Activated naive CD8-positive, alpha-beta T cell treated with anti-CD3 and anti-CD28 coated beads, Interleukin-2, amount 10 ng/mL, durations not matched to agents 7 days and 5 days (primary cell): ENCODE measurements around the gene RPS6KA1. TPM values are rescaled to one million over a fixed set of nuclear protein-coding genes. Genes with fewer than 3 reads are reported as not detected.
"Not testable (repeated sequence)": the region's sequence is repeated elsewhere in the genome, so short reads cannot be mapped to it uniquely, and the experiment has no call there.

Experiments
- ATAC-seq: fragments of 150-1000 bp; cut with Tn5 transposase; one replicate; pipeline ENCODE4 v1.10.0; 2021; ENCODE audit warnings: low read depth, moderate library complexity
- POLR2A ChIA-PET: fragments of 350-600 bp; sonication (Branson Sonifier 250); formaldehyde crosslinking; loops from one replicate; lab custom pipeline; 2021; ENCODE audit warnings: antibody characterized with exemption; lab: Charles Lee
- DNase-seq: peaks from one replicate; pipeline ENCODE4 v3.0.0; 2021
- H3K27ac Mint-ChIP-seq: one replicate; pipeline ENCODE4 v1.8.0; 2022; ENCODE audit warnings: mild to moderate bottlenecking, mixed read lengths
- H3K27me3 Mint-ChIP-seq: one replicate; pipeline ENCODE4 v1.8.0; 2022; ENCODE audit warnings: mild to moderate bottlenecking, moderate library complexity, mixed read lengths
- H3K36me3 Mint-ChIP-seq: one replicate; pipeline ENCODE4 v1.8.0; 2021; ENCODE audit warnings: mild to moderate bottlenecking, mixed read lengths
- H3K4me1 Mint-ChIP-seq: one replicate; pipeline ENCODE4 v1.8.0; 2021; ENCODE audit warnings: mixed read lengths
- H3K4me3 Mint-ChIP-seq: one replicate; pipeline ENCODE4 v1.8.0; 2022; ENCODE audit warnings: mild to moderate bottlenecking, moderate library complexity, mixed read lengths
- H3K9me3 Mint-ChIP-seq: one replicate; pipeline ENCODE4 v1.8.0; 2021; ENCODE audit warnings: mixed read lengths
- total RNA-seq, 2 experiments: library from RNA; stranded (reverse); gene quantifications; one replicate each; pipeline ENCODE4 v1.2.3, GENCODE V29; 2021

Gene RPS6KA1
- total RNA-seq, 2 experiments from 2014 or later: 138 to 153 TPM

GRCh38 chr1:26574719-26575251 lies 45.2 kb downstream of the RPS6KA1 start:
- no peaks in the 10 kb centered on the region for H3K9me3 Mint-ChIP-seq
- DNase-seq: no peak
- POLR2A ChIA-PET: interaction anchor here (0.6 to 1.2 kb wide), 2 partner anchors 10 to 319 kb away, joined by 3 to 6 read pairs; no protein-coding TSS in a partner anchor
- H3K36me3 Mint-ChIP-seq: peaks cover 24% of the 10 kb centered on the region
- H3K27me3 Mint-ChIP-seq: no peaks in the 10 kb centered on the region
- no peak overlapping the region for H3K27ac Mint-ChIP-seq
- no peak for ATAC-seq
- H3K4me1 Mint-ChIP-seq: peaks cover 18% of the 10 kb centered on the region
- no peak overlapping the region for H3K4me3 Mint-ChIP-seq

- H3K9me3 Mint-ChIP-seq: no peaks in the 10 kb centered on the region
- POLR2A ChIA-PET: interaction anchor here (0.6 to 1.2 kb wide), 2 partner anchors 10 to 235 kb away, joined by 3 to 4 read pairs; no protein-coding TSS in a partner anchor
- peaks cover 17% of the 10 kb centered on the region for H3K4me1 Mint-ChIP-seq
- no peak for ATAC-seq
- H3K27ac Mint-ChIP-seq: no peak overlapping the region
- H3K27me3 Mint-ChIP-seq: no peaks in the 10 kb centered on the region
- peaks cover 20% of the 10 kb centered on the region for H3K36me3 Mint-ChIP-seq
- no peak overlapping the region for H3K4me3 Mint-ChIP-seq
- DNase-seq: no peak
These were observed 45.8 kb downstream of the RPS6KA1 start for GRCh38 chr1:26575348-26575747.

- peaks cover 18% of the 10 kb centered on the region for H3K36me3 Mint-ChIP-seq
- H3K27ac Mint-ChIP-seq: no peak overlapping the region
- peaks cover 26% of the 10 kb centered on the region for H3K4me1 Mint-ChIP-seq
- ATAC-seq (peak; percentile 11), DNase-seq (no peak)
- H3K4me3 Mint-ChIP-seq: no peak overlapping the region
- H3K27me3 Mint-ChIP-seq: no peaks in the 10 kb centered on the region
- H3K9me3 Mint-ChIP-seq: no peaks in the 10 kb centered on the region
- POLR2A ChIA-PET: no interaction called here
These were observed 48.6 kb downstream of the RPS6KA1 start for GRCh38 chr1:26578167-26578566.

GRCh38 chr1:26579681-26580111 lies 50.1 kb downstream of the RPS6KA1 start:
- no peak overlapping the region for H3K27ac Mint-ChIP-seq
- peaks cover 23% of the 10 kb centered on the region for H3K4me1 Mint-ChIP-seq
- POLR2A ChIA-PET: no interaction called here
- peaks cover 12% of the 10 kb centered on the region for H3K36me3 Mint-ChIP-seq
- H3K4me3 Mint-ChIP-seq: no peak overlapping the region
- H3K9me3 Mint-ChIP-seq: no peaks in the 10 kb centered on the region
- no peak for ATAC-seq
- no peak for DNase-seq
- no peaks in the 10 kb centered on the region for H3K27me3 Mint-ChIP-seq

GRCh38 chr1:26580116-26580515 lies 50.6 kb downstream of the RPS6KA1 start:
- Mint-ChIP-seq H3K27ac (no peak overlapping the region), H3K4me3 (no peak overlapping the region), H3K27me3 (no peaks in the 10 kb centered on the region), H3K4me1 (peaks cover 23% of the 10 kb centered on the region), H3K36me3 (peaks cover 9% of the 10 kb centered on the region), H3K9me3 (no peaks in the 10 kb centered on the region)
- POLR2A ChIA-PET: no interaction called here
- no peak for ATAC-seq
- no peak for DNase-seq

GRCh38 chr1:26581287-26581651 lies 51.7 kb downstream of the RPS6KA1 start:
- peaks cover 21% of the 10 kb centered on the region for H3K4me1 Mint-ChIP-seq
- no peaks in the 10 kb centered on the region for H3K9me3 Mint-ChIP-seq
- POLR2A ChIA-PET: no interaction called here
- H3K36me3 Mint-ChIP-seq: peaks cover 1% of the 10 kb centered on the region
- H3K27ac Mint-ChIP-seq: no peak overlapping the region
- no peaks in the 10 kb centered on the region for H3K27me3 Mint-ChIP-seq
- ATAC-seq (peak; percentile 11), DNase-seq (no peak)
- no peak overlapping the region for H3K4me3 Mint-ChIP-seq

GRCh38 chr1:26582053-26582835 lies 52.7 kb downstream of the RPS6KA1 start:
- POLR2A ChIA-PET: interaction anchor here (0.5 to 1.0 kb wide), 2 partner anchors 20 to 34 kb away, joined by 5 read pairs; no protein-coding TSS in a partner anchor
- DNase-seq: no peak
- H3K27ac Mint-ChIP-seq: no peak overlapping the region
- no peaks in the 10 kb centered on the region for H3K36me3 Mint-ChIP-seq
- H3K4me1 Mint-ChIP-seq: peaks cover 21% of the 10 kb centered on the region
- H3K4me3 Mint-ChIP-seq: no peak overlapping the region
- H3K9me3 Mint-ChIP-seq: no peaks in the 10 kb centered on the region
- ATAC-seq: no peak
- H3K27me3 Mint-ChIP-seq: no peaks in the 10 kb centered on the region

- POLR2A ChIA-PET: interaction anchor here (1.0 kb wide), 1 partner anchor 35 kb away, joined by 5 read pairs; no protein-coding TSS in a partner anchor
- DNase-seq: no peak
These were observed 53.4 kb downstream of the RPS6KA1 start for GRCh38 chr1:26582836-26583460.

GRCh38 chr1:26583646-26584485 lies 54.3 kb downstream of the RPS6KA1 start:
- Mint-ChIP-seq H3K4me1 (peaks cover 14% of the 10 kb centered on the region), H3K9me3 (no peaks in the 10 kb centered on the region), H3K27ac (no peak overlapping the region), H3K27me3 (no peaks in the 10 kb centered on the region), H3K36me3 (no peaks in the 10 kb centered on the region), H3K4me3 (no peak overlapping the region)
- POLR2A ChIA-PET: interaction anchor here (0.5 kb wide), 1 partner anchor 110 kb away, joined by 4 read pairs; no protein-coding TSS in a partner anchor
- DNase-seq (no peak), ATAC-seq (peak; percentile 34)

More at GRCh38 chr1:26582836-26583460, 53.4 kb downstream of the RPS6KA1 start:
- no peak for ATAC-seq
- Mint-ChIP-seq H3K4me1 (peaks cover 18% of the 10 kb centered on the region), H3K4me3 (no peak overlapping the region), H3K27ac (no peak overlapping the region), H3K36me3 (no peaks in the 10 kb centered on the region), H3K27me3 (no peaks in the 10 kb centered on the region), H3K9me3 (no peaks in the 10 kb centered on the region)

GRCh38 chr1:26584588-26584987 lies 55.0 kb downstream of the RPS6KA1 start:
- H3K9me3 Mint-ChIP-seq, H3K4me3 Mint-ChIP-seq, POLR2A ChIA-PET, H3K27me3 Mint-ChIP-seq, H3K36me3 Mint-ChIP-seq, ATAC-seq, H3K27ac Mint-ChIP-seq, DNase-seq: not testable (repeated sequence)
- peaks cover 14% of the 10 kb centered on the region for H3K4me1 Mint-ChIP-seq

GRCh38 chr1:26585471-26585870 lies 55.9 kb downstream of the RPS6KA1 start:
- POLR2A ChIA-PET: no interaction called here
- Mint-ChIP-seq H3K36me3 (no peaks in the 10 kb centered on the region), H3K27ac (no peak overlapping the region), H3K27me3 (no peaks in the 10 kb centered on the region), H3K4me1 (peaks cover 11% of the 10 kb centered on the region), H3K9me3 (no peaks in the 10 kb centered on the region), H3K4me3 (no peak overlapping the region)
- DNase-seq (no peak), ATAC-seq (no peak)

- Mint-ChIP-seq H3K9me3 (no peaks in the 10 kb centered on the region), H3K4me1 (peaks cover 4% of the 10 kb centered on the region), H3K27me3 (no peaks in the 10 kb centered on the region), H3K27ac (no peak overlapping the region), H3K36me3 (no peaks in the 10 kb centered on the region), H3K4me3 (no peak overlapping the region)
- POLR2A ChIA-PET: no interaction called here
- ATAC-seq (no peak), DNase-seq (no peak)
These were observed 63.8 kb downstream of the RPS6KA1 start for GRCh38 chr1:26593385-26593784.

- not testable (repeated sequence) for H3K36me3 Mint-ChIP-seq, H3K4me3 Mint-ChIP-seq, H3K27me3 Mint-ChIP-seq, H3K27ac Mint-ChIP-seq, H3K4me1 Mint-ChIP-seq, DNase-seq, ATAC-seq, H3K9me3 Mint-ChIP-seq
- POLR2A ChIA-PET: interaction anchor here (0.6 to 1.4 kb wide), 2 partner anchors 95 to 293 kb away, joined by 3 read pairs; no protein-coding TSS in a partner anchor
These were observed 65.0 kb downstream of the RPS6KA1 start for GRCh38 chr1:26594593-26594992.
